ENCODE data around the gene PTPRG.

Gene PTPRG

GRCh38 chr3:61563313-61564271 is 2.2 kb downstream of the PTPRG start:
- DNase-seq: peak; percentile 45

- peak; percentile 52 for DNase-seq
Measured at GRCh38 chr3:61564395-61565059, 3.2 kb downstream of the PTPRG start.

GRCh38 chr3:61565569-61565968 is 4.2 kb downstream of the PTPRG start:
- DNase-seq: no peak

- DNase-seq: no peak
Measured at GRCh38 chr3:61568127-61568526, 6.8 kb downstream of the PTPRG start.

GRCh38 chr3:61569856-61570580 is 8.6 kb downstream of the PTPRG start:
- peak; percentile 0 for DNase-seq

- no peak for DNase-seq
Measured at GRCh38 chr3:61570813-61571212, 9.4 kb downstream of the PTPRG start.

GRCh38 chr3:61571516-61572336 is 10.4 kb downstream of the PTPRG start:
- no peak for DNase-seq

GRCh38 chr3:61572879-61573278 is 11.5 kb downstream of the PTPRG start:
- DNase-seq: no peak

GRCh38 chr3:61573441-61573840 is 12.1 kb downstream of the PTPRG start:
- DNase-seq: no peak

GRCh38 chr3:61574854-61575253 is 13.5 kb downstream of the PTPRG start:
- DNase-seq: no peak

GRCh38 chr3:61575893-61576292 is 14.5 kb downstream of the PTPRG start:
- DNase-seq: no peak

- no peak for DNase-seq
Measured at GRCh38 chr3:61577760-61578159, 16.4 kb downstream of the PTPRG start.

- no peak for DNase-seq
Measured at GRCh38 chr3:61578667-61579367, 17.4 kb downstream of the PTPRG start.

GRCh38 chr3:61579685-61580084 is 18.3 kb downstream of the PTPRG start:
- DNase-seq: no peak

GRCh38 chr3:61580982-61581643 is 19.7 kb downstream of the PTPRG start:
- no peak for DNase-seq

- DNase-seq: no peak
Measured at GRCh38 chr3:61582287-61582686, 20.9 kb downstream of the PTPRG start.

- no peak for DNase-seq
Measured at GRCh38 chr3:61582846-61583245, 21.5 kb downstream of the PTPRG start.

- DNase-seq: no peak
Measured at GRCh38 chr3:61583890-61584875, 22.8 kb downstream of the PTPRG start.

GRCh38 chr3:61589856-61590255 is 28.5 kb downstream of the PTPRG start:
- no peak for DNase-seq

- no peak for DNase-seq
Measured at GRCh38 chr3:61591300-61591699, 29.9 kb downstream of the PTPRG start.

Measured in DMS53 (cell line).